GM19240 (cell line): ENCODE results near the gene CNPY1.
"Not testable (repeated sequence)": the region's sequence is repeated elsewhere in the genome, so short reads cannot be mapped to it uniquely, and the experiment has no call there.

Experiments
- DNase-seq: peaks from one replicate; pipeline ENCODE4 v3.0.0; 2011; ENCODE audit warnings: low spot score; ENCODE audit not compliant: insufficient read length

CNPY1 gene

DNA sequence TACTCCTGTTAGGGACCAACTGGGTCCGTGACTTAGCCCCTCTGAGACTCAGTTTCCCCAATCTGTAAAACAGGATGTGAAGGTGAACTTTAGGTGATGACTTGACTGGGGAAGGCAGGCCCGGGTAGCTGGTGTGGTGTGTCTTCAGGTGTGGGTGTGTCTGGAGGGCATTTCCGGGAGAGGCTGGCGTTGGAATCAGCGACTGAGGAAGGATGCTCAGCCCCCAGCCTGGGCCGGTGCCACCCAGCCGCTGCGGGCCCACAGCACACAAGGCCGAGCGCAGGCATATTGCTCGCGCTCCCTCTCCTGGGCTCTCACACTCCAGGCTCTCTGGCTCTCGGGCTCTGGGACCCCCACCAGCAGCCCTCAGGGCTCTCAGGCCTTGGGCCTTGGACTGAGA lies 31.7 kb upstream of the CNPY1 start:
- no peak for DNase-seq

DNA sequence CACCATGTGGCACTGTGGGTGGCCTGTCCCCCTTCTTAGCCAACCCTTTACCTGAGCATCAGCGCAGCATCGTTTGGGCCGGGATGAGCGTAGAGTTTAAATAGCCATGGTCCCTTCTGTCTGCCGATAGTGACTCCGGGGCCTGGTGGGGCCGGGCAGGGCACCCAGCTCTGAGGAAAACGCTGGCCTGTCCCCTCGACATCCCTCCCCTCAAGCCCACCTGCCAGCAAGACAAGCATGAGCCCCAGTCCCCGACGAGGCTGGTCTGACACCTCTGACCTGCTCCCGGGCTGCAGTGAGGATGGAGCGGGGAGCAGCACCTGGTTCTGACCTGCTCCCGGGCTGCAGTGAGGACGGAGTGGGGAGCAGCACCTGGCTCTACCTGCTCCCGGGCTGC lies 31.1 kb upstream of the CNPY1 start:
- DNase-seq = no peak

DNA sequence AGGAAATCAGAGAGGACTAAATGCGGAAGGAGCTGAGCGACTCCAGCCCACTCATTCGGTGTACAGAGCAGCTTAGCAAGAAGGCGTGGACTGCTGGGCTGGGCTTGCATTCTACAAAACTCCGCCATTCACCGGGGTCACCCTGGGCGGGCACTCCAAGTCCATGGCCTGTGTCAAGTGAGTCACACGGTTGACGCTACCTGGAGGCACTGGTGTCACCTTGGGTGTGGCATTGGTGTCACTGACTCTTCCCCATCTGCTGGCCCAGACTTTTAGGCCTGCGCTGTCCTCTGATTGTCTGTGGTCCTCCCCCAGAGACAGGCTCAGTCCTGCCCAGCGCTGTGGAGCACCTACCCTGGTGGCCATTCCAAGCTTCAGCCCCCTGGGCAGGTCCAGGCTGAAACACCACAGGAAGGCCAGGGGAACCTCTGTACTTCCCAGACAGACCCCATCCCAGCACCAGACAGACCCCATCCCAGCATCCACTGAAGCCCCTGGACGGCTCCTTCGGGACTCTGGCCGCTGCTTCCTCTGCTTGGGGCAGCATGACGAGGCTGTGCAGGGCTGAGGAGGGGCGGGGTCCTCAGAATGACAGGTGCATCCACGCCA lies 30.6 kb upstream of the CNPY1 start:
- no peak for DNase-seq

DNA sequence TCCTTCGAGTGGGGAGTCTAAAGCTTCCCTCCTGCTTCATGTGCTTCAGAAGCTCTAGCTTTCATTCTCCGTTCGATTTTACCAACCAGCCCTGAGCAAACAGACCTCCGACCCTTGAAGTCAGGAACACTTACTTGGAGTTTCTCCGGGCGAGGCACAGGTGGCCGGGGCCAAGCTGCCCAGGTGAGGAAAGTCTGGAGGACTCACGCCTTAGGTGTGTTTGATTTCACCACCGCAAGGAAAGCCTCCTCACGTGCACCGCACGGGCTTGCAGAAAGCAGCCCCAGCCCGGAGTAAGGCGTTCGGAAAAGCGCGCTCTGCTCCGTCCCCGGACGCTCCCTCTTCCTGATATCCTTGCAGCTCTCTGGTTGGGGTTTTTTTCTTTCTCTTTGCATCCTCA lies 30.1 kb upstream of the CNPY1 start:
- no peak for DNase-seq

DNA sequence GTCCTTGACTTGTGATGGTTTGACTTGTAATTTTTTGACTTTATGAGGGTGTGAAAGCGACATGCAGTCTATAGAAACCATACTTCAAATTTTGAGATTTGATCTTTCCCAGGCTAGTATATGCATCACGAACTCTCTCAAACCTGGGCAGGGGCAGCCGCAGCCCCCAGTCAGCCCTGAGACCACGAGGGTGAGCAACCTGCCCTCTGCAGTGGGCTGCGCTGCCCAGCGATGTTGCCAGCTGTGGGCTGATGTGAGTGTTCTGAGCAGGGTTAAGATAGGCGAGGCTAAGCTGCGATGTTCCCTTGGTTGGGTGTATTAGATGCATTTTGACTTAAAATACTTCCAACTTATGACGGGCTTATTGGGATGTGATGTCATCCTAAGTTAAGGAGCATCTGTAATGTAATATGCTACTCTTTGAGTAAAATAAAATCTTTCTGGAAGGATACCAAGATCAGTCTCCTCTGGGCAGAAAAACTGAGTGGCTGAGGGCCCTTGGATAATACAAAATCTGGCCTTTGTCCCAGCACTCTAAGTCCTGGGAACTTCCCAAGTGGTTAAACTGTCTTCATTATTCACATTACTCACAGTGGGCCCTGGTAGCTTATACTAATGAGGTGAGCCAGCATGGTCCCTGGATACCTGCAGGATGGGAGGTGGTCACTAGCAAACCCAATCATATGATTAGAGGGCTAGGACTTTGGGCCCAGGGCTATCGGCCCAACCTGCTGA lies 28.4 kb upstream of the CNPY1 start:
- no peak for DNase-seq

DNA sequence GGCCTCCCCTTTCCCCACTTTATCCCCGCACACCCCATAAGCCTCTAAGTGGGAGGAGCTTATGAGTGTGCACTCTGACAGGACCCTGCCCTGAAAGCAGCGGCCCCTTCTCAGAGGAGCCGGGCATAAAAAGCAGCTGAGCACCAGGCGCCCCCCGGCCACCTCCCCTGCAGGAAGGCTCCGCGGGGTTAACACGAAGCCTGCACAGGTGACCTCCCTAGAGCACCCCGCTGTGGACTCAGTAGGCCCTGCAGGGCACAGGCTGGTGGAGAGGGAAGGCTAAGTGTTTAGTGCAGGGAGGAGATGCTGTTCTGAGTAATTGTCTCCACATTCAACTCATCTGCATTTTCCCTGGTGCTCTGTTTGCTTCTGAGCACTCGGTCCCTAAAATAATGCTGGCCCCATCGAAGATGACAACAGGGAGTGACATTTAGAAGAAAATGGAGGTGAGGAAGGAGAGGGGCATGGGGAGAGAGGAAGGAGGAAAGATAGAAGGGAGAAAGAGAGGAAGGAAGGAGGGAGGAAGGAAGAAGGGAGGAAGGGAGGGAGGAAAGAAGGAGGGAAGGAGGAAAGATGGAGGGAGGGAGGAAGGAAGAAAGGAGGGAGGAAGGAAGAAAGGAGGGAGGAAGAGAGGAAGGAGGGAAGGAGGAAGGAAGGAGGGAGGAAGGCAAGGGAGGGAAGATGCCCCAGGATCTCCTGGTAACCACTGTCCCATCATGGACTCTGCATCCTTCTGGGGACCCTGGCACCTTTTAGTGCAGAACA lies 25.4 kb upstream of the CNPY1 start:
- DNase-seq = no peak

DNA sequence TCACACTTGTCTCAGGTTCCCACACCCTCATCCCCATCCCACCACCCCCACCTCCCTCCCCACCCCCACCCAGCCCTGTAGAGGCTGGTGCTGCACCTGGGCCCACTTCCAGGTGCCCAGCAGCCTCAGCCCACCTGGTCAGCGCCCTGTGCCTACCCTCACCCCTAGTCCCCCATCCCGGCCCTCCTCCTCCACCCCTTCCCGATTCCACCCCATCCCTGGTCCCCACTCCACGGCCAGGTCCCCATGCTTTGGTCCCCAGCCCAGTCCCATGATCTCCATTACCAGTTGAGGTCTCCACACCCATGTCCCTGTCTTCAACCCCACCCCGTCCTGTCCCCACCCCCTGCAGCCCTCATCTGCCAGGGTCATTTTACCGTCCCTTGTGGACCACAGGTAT lies 24.6 kb upstream of the CNPY1 start:
- DNase-seq = no peak

DNA sequence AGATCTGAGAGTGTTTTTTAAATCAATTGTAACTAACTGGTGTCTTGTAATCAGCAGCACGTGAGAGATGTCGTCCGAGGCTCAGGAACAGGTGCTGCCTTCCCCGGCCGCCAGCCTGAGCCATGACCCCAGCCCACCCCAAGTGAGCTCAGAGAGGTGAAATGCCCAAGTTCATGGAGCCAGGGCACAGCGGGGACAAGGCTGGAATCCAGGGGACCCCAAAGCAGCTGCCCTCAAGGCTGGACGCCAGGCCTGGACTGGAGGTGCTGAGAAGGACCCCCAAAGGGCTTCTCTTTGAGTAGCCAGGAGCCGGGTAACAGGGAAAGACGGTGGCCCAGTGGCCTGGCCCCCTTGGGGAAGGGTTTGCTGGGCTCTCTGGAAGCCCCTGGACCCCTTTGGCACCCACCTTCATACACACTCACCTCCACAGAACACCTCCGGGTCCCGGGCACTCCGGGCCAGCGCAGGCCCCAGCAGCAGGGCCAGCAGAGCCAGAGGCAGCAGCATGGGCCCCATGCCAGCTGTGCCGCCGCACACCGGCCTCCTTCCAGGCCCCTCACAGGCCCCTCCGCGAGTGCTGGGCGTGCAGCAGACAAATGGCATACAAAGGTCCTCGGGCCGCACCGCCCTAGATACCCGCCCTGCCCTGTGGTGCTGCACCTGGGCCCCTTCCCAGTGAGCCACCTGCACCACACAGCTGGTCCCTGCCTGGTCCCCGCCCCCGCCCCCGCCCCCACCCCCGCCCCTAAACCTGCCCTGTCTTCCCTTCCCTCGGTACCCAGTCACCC lies 24.0 kb upstream of the CNPY1 start:
- no peak for DNase-seq

DNA sequence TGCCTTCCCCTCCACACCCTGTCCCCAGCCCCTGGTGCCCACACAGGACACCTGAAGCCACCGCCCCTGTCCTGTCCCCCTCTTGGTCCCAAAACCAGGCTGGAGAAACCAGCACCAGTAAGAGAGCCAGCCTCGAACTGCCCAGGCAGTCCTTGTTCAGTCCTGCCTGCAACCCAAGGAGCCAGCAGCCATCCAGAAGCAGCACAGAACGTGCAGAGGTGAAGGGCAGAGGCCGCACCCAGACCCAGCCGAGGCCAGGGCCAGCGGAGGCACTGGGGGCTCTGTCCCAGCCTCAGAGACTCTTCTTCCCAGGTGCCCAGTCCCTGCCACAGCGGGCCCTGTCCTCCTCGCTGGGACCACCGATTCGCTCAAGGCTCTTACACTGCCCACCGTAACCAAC lies 23.3 kb upstream of the CNPY1 start:
- DNase-seq = no peak

DNA sequence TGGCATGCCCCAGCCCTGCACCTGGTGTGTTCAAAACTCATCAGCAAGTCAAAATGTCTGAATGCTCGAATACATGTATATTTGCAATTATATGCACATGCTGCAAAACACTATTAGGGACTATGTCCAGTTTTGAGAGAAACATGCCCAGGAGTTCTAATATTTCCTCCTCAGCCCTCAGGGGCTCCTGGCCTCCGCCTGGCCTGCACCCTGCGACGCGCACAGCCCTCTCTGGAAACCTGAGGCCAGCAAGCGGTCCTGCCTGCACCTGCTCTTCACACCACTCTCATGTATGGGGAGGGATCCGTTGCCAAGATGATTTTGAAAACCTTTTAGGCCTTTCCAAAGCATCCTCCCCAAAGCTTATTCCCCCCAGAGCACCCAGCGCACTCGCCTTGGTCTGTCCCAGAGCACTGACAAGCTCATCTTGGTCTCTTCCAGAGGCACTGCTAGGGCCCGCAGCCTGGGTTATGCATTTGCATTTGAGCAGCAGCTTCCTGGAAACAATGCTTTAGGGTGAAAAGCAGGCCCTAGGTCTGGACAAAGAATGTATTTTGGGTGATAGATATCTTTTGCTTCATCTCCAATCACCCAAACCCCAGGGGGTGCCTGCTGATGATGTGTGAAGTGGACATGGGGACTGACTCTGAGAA lies 22.6 kb upstream of the CNPY1 start:
- no peak for DNase-seq

DNA sequence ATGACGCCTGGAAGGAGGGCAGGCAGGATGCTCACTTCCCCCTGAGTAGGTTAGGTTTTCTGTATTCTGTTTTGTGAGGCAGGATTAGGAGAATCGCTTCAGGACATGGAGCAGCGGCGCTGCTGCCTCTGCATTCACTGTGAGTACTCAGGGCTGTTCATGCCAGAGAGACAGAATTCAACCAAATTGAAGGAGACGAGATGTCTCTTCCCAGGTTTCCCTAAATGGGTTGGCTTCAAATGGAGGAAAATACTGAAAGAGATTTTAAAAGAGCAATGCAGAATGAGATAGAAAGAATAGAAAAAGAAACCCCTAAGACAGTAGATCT lies 21.9 kb upstream of the CNPY1 start:
- no peak for DNase-seq

DNA sequence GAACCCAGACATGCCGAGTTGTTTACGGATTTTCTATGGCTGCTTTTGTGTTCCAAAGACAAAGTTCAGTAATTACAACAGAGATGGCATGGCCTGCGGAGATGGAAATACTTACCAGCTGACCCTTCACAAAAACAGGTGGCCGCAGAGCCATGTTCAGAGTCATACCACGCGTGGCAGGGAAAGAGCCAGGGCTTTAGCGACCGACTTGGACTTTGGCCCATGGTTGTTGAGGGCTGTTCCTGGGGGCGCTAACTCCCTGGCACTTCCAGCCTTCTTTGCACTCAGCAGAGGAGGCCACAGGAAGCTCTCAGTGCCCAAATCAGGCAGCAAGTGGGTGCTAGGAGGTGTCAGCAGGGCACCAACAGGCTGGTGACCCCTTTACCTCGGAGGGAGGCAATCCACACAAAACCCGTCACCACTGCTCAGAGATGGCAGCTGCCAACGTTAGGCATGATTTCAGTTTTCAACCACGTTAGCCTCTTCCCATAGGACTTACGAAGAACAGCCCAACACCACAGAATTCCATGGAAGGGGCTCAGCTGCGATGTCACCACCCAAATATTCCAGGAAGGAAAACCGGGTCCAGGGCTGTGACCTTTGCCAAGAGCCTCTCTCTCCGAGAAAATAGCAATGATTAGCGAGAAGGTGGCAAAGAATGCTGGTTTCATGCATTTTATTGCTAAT lies 21.4 kb upstream of the CNPY1 start:
- DNase-seq = no peak

DNA sequence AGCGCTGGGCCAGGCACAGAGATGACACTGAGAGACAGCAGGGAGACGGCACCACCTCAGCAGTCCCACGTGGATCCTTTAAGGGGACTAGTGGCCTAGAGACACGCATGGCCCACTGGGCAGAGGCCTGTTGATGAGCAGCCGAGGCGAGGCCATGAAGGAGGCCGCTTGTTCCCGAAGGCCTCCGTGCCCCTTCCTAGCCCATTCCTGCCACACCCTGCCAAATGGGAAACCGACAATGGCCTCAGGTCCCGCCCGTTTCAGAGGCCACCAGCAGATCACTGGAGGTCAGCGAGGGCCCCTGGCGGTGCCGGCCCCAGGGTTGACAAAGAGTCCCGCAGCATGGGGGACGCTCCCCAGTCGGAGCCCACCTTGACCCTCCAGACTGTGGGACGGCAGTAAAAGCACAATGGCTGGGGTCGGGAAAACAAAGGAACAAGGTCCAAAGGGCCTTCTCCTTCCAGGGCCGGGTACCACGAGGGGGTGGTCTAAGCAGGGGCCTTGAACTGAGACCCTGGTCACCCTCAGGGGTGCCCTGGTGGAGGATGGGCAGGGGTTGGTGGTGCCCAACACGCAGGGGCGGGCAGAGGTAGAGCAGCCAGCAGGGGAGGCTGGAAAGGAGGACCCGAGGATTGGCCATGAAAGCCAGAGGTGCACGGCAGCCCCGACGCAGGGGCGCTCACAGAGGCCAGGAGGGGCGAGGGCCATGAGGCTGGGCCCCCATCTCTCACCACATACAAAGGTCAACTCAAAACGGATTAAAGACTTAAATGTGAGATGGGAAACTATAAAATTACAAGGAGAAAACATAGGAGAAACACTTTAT lies 19.9 kb upstream of the CNPY1 start:
- DNase-seq = no peak

DNA sequence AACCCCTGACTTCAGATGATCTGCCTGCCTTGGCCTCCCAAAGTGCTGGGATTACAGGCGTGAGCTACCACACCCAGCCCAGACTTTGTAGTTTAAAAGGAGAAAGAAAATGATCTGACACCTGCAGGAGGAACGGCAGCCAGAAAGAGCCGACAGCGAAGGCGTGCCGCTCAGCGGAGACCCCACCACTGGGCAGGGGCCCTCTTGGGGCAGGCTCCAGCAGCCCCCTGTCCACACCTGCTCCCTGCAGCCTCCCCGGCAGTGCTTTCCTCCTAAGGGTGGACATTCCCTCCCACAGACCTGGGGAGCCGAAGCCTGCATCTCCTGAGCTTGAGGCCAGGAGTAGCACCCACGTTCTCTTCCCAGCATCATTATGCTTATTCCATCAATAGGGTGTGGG lies 19.2 kb upstream of the CNPY1 start:
- DNase-seq = no peak

DNA sequence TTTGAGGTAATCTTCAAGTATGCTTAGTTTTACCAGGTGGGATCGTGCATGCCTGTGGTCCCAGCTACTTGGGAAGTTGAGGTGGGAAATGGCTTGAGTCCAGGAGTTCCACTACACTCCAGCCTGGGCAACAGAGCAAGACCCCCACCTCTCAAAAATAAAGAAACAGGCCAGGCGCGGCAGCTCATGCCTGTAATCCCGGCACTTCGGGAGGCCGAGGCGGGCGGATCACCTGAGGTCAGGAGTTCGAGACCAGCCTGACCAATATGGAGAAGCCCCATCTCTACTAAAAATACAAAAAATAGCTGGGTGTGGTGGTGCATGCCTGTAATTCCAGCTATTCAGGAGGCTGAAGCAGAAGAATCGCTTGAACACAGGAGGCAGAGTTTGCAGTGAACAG lies 16.6 kb upstream of the CNPY1 start:
- DNase-seq = not testable (repeated sequence)

DNA sequence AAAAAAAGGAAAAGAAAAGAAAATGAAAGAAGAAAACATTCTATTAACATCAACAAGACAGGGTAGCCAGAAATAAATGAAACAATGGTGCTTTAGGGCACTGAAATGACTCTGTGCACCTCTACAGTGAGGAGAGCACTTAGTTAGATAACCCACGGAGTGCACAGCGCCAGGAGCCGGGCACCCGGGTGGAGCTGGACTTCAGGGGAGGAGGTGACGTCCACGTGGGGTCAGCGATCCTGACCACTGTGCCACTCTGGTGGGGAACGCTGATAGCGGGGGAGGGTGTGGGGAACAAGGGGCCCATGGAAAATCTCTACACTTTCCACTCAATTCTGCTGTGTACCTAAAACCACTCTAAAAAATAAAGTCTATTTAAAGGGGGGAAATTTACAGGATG lies 15.7 kb upstream of the CNPY1 start:
- DNase-seq = no peak

DNA sequence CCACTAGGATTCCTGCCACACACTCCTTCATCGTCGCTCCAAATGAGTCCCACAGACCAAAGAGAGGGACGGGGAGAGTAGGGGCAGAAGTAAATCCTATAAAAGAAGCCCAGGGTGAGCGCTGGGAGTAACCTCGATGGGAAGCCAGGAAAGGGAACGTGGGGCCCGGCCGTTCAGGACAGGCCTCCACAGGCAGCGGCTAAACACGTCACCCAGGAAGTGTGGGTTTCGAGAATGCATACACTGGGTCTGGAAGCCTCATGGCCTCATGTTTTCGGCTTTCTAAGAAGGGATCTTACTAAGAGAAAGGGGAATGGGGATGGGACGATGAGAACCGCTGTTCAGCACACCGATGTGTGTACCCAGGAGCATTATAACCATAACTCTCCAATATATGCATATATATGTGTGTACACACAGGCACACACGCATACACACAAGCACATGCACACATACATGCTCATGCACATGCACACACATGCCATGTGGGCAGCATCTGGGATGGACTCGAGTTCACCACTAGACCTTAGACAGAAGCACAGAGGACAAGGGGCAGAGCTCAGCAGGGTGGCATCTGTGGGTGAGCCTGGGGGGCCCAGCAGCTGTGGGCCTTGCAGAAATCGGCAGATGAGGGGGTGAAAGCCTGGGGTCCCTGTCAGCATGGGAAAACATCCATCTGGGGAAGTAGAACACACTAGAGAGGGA lies 14.8 kb upstream of the CNPY1 start:
- DNase-seq = no peak

DNA sequence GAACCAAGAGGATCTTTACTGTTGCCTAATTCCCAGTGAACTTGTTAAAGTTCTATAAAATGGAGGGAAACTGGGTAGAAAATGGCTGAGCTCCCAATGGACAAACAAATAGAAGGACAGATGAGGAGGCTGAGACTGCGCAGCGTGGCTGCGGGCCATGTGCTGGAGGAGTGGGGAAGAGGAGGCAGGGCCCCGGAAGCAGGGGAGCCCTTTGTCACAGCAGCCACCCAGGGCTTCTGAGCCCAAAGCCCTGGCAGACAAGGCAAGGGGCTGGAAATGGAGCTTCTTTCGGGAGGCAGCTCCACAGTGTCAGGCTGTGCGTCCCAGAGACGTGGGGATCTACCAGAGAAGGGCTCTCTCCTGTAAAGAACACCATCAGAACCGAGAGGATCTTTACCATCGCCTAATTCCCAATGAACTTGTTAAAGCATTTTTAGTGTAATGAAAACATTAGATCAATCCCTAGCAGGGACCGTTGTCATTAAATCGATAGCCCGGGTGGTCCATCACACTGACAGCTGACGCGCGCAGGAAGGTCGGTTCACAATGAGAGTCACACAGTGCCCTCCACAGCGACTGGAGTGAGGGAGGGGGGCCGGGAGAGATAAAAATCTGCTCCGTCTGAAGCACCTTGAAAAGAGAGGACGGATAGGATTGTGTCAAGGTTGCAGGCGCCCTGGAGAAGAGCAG lies 14.0 kb upstream of the CNPY1 start:
- no peak for DNase-seq
